ENCODE results near the gene DCST2.

Gene DCST2

DNA sequence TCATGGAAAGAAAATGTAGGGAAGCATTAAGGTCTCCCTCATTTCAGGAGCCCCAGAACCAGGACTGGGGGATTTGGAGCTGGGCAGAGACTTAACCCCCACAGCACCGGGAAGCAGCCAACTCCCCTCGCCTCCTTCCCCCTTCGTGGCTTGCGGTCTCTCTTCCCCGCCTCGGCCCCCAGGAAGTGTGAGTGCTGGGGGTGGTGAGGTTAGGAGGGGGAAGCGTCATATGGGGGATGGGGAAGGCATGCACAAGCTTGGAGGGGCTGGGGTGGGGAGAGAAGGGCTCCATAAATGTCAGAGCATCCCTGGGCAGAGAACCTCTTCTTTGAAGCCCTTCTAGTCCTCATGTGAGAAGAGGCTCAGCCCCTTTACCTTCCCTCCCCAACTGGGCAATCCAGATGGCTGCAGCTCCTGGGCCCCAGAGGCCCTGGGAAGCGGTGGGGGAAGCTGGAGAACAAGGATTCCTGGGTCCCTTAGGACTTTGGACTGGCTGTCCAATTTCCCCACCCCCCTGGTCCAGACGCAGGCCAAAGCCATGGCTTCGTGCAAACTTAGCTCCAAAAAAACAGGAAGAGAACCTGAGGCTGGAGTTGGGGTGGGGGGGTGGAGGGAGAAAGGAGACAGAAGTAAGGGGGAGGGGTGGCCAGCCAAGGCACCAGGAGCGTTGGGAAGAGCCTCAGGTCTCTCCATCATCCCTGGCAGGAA is 23.2 kb downstream of the DCST2 start:
- no peak for DNase-seq (ENCODE audit: low spot score)

DNA sequence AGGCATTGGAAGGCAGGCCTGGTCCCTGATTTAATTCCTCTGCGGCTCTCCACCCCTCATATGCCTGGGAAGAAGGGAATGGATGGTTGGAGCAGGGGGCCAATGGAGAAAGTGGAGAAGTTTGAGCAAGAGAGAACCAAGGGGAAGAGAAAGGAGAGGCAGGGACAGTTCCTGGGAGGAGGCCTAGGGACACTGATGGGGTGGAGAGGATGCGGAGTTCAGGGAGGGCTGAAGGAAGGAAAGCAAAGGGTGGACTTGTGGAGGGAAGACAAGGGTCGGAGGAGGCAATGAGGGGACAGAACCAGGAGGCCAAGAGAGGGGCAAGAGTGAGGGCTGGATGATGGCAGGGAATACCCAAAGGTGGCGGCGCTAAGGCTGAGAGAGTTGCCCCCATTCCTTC is 23.8 kb downstream of the DCST2 start:
- DNase-seq (ENCODE audit: low spot score), result no peak

DNA sequence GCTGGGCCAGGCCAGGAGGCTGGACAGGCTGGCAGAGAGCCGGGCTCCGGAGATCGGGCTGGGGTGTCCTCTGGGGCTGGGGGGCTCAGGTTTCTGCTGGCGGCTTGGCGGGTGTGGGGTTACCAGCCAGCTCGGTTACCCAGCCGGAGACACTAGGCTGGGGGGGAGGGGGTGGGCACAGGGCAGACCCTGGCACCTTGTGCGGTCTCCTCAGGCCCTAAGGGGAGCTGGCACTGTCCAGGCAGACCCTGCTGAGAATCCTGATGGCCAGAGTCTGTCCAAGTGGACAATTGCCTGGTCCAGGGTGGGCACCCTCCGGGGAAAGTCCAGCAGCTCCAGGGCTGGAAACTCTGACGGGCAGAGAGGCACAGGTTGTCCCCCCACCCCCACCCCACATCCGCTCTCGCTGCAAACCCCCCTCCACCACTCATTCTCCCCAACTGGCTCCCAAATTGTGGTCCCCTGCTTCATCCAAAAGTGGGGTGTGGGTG is 24.3 kb downstream of the DCST2 start:
- no peak for DNase-seq (ENCODE audit: low spot score)

DNA sequence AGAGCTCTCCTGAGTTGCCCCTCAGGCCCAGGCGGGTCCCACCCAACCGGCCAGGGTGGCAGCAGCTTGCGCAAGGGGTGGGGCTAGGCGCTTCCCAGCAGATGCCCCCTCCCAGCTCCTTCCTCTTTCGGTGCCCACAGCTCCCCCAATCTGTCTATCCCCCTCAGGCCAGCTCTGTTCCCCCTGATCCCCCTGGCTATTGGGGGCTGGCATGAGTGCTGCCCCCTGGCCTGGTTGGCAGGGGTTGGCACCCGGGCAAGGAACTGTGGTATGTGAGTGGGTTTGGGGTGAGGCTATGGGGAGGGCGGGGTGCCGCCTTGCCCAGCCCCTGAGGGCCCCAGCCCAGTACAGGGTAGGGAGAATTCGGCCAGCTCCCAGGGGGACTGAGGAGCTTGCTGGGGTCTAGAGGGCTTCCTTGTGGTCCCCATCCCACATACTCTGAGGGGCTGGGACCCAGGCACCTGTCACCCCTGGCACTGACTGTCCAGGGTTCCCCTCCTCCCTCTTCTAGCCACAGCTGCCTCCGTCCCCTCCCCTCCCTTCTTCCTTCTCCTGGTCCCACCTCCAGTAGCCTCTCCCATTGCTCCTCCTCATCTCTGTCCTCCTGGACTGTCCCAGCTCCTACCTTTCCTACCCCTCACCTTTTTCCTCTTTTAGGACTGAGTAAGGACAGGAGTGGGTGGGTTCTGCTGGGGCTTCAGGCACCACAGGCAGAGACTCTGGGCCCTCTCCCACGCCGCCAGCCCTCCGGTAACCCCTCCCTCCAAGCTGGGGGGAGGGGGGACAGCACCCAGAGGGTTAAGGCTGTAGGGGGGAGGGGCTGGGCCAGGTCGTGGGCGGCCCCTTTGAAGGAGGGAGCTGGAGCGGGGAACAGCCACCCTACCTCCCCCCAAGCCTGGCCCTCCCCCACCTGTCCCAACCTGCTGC is 25.3 kb downstream of the DCST2 start:
- DNase-seq (ENCODE audit: low spot score), result no peak

DNA sequence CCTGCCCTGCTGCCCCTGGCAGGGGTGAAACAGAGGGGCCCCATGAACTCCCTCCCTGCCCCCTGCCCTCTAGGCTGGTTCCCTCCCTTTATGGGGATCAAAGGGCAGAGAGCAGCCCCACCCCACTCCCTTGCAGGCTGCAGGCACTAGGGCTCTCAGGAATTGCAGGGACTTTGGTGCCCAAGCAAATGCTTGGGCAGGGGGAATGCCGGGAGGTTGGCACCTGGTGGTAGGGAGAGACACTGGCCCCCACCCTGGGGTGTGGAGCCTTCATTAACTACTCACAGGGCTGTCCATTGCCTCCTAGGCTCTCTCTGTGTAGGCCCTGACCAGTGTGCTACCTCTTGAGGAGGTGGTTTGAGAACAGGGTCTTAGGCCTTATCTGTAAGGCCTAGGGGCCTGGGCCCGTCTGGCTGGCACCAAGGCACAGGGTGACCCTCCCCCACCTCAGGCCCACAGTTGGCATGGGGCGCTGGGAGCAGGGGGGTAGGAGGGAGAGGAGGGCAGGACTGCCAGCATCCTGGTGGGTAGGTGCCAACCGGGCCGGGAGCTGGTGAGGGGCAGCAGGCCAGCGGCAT is 26.2 kb downstream of the DCST2 start:
- no peak for DNase-seq (ENCODE audit: low spot score)

DNA sequence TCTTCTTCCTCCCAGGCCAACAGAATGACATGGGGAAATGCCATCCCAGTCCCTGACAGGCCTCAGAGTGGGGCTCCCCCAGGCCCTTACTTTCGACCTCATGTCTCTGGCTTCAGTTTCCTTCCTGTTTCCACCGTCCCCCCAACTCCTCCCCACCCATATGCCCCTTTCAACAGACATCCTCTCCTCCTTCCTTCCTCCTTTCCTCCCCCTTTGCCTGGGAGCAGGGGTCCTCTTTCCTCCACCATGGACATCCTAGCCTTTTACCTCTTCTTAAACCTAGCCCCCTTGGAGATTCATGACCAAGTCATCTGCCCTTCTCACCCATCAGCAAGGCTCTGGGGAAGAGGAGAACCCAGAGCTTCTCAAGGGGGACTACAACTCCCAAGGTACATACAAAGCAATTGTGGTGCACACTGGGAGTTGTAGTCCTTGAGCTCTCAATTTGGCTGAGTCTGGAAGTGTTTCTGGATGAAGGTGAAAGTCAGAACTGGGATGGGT is 26.9 kb downstream of the DCST2 start:
- no peak for DNase-seq (ENCODE audit: low spot score)

DNA sequence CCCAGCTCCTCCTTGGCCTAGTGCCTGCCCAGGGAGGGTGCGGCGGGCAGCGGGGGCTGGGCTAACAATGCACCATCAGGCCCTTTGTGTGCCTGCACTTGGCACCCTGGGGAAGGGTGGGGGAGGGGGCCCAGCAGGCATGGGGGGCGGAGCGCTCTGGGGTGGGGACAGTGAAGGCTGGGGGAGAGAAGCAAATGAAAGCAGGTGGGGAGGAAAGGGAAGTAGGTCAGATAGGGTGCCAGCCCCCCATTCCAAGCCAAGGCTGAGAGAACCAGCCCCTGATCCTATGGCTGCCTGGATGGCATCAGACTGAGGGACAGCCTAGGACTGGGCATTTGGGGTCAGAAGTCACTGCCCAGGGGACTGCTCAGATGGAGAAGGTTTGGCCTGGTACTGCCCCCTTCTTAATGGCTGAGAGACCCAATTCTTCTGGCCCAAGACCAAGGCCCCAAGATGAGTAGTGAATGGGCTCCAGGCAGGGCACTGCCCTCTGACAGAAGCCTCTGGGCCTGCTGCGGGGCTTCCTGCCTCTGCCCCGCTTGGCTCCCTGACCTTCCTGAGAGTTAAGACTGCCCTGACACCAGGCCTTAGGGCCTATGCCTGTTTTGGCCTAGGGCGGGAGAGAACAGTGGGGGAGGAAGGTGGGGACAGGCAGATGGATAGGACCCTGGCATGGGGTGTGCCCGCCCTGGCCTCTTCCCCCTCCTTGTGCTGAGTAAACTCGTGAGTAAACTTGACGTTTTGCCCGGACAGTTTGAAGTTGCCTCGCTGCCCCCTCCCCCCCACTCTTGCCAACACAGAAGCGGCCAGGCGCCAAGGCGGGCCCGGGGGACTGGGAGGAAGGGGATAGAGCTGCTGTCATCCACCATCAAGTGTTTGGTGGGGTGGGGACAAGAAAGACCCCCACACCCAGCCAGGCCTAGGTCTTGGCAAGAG is 28.2 kb downstream of the DCST2 start:
- DNase-seq (ENCODE audit: low spot score), result no peak

DNA sequence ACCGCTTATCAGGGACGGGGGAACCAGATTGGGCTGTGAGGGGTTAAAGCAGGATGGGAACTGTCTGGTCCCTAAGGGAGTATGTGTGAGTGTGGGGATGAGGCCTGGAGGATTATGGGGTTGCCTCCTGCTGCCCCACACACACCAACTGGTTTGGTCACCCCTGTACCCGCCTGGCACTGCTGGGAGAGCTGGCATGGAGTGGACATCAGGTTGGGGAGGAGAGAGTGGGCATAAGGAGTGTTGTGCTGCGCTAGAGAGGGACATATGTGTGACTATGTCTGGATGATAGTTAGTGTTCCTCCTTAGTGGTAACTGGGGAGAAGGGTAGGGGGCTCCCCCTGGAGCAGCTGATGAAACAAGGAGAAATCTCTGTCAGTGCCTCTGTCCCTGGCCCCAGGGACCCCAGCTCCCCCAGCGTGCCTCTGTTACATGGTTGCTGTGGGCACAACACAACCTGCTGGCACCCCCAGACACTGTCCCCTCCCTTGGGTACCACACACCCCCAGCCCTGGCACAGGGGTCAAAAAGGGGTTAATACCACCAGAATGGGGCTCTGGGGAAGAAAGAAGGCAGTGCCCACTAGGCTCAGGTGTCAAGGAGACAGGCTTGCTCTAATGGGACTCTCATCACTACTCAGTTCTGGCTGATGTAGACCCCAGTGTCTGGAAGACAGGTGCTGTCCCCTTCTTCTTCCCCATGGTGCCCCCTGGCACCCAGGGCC is 29.1 kb downstream of the DCST2 start:
- DNase-seq (ENCODE audit: low spot score), result no peak

DNA sequence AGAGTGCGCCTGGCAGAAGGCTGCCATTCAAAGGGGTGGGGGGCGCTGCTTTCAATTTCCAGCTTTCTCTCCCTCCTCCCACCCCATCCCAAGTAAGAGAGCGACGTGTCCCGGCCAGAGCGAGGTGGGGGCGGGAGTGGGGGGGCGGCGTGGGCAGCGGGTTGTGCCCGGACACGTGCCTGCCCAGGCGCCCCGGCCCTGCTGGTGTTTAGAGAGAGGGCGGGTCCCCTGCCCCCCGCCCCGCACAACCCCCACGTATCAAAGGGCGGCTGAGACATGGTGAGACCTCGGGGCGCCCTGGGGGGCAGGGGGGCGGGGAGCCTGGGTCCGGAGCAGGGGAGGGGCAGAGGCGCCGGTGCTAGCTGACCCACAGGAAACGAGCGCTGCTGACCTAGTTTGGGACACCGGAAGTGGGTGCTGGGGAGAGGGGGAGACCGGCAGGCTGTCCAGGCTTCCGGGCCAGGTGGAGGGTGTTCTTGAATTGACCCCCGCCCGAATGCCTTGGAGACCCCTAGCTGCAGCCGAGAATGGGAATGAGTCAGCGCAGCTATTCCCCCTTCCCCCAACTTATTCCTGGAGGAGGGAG is 29.7 kb downstream of the DCST2 start:
- peak; percentile 56 for DNase-seq (ENCODE audit: low spot score)

DNA sequence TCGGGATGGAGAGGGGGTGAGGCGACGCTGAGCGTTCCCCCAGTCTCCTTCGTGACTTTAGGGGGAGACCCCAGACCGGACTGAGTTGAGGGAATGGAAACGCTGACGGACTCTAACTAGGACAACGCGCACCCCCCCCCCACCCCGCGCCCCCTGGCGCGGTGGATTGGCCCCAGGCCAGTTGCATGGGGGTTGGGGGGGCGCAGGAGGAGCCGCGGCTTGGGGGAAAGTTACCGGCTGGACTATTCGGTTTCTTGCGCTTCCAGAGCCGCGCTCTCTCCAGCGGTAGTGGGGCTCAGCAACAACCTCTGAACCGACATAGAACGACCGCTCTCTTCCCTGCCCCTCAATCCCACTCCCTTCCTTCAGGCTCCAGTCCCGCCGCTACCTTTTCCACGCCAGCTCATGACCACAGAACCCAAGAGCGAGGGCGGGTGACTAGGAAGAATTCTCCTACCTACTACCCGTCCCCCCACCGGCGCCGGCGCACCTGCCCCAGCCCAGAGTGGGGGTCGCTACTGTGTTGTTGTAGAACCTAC is 30.3 kb downstream of the DCST2 start:
- no peak for DNase-seq (ENCODE audit: low spot score)

DNA sequence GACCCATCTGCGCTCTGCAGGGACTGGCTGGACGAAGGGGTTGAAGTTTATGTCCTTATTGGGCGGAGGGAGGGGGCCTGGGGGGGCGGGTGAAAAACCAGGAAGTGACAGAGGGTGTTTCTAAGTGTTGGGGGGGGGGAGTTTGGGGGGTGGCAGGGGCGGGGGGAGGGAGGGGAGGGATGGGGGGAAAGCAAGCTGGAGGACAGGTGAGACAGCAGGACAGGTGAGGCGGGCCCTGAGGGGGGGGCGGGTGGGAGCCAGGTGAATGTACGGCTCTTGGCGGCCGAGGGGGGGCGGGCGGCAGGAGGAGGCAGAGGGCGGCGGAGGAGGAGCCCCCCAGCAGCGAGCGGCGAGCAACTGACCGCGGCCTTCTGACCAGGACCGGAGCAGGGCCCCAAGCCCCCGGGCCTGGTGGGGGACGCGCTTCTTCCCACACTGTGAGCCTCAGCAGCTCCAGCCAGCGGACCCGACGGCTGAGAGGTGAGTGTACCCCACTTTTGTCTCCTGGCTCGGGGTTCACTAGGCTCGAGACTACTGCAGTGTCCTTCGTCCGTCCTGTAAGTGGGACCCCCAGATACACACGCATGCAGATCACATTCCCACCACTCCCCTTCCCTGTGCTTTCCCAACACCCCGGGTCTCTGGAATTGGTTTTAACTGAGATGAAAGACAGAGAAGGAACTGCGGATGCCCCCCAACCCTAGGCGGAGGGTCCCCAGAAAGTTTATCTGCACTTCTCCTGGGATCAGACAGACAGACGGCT is 30.9 kb downstream of the DCST2 start, which contains the start of gene ZBTB7B:
Gene ZBTB7B (plus strand): TSS at position 339 of the 763 bp plus-strand sequence. CDS start 11,859 bp downstream, outside the sequence.
- DNase-seq (ENCODE audit: low spot score), result no peak

DNA sequence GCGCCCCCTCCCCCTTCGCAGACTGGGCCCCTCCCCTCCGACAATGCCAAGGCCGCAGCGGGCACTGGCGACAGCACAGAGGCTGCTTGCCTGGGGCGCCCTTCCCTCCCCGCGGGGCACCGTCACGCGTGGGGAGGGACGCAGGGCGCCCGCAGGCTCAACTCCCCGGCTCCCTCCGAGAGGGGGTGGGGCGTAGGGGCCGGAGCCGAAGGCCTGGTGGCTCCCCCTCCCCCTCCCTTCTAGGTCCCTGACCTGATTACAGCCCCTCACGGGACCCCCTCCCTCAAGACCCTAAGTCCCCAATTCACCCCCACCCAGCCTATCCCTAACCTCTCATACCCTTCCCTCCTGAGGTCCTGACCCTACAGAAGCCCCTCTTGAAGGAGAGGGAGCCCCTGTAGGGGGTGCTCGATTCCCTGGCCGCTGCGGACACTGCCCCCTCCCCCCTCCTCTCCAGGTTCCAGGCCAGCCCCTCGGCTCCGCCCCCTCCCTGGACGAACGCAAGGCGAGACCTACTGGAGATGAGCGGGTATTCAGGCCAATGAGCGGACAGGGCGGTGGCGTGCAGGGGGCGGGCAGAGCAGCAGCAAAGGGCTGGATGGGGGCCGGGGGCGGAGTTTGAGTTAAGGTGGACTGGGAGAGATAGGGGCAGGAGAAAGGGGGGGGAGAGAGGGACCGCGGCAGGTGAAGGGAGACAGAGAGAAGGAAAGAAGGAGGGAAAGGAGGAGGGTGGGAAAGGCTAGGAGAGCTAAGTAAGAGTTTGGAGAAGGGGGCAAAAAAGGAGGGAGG is 31.7 kb downstream of the DCST2 start:
- peak; percentile 98 for DNase-seq (ENCODE audit: low spot score)

DNA sequence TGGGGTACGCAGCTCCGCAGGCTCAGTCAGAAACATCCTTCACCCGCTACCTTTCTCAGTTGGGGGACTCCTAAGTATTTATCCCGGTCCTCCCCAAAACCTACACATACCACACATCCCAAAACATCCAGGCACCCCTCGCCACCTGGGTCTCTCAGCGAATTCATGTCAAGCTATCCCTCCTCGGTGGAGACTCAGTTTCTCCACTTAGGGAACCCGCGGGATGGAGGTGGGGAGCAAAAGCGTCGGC is 32.2 kb downstream of the DCST2 start:
- no peak for DNase-seq (ENCODE audit: low spot score)

DNA sequence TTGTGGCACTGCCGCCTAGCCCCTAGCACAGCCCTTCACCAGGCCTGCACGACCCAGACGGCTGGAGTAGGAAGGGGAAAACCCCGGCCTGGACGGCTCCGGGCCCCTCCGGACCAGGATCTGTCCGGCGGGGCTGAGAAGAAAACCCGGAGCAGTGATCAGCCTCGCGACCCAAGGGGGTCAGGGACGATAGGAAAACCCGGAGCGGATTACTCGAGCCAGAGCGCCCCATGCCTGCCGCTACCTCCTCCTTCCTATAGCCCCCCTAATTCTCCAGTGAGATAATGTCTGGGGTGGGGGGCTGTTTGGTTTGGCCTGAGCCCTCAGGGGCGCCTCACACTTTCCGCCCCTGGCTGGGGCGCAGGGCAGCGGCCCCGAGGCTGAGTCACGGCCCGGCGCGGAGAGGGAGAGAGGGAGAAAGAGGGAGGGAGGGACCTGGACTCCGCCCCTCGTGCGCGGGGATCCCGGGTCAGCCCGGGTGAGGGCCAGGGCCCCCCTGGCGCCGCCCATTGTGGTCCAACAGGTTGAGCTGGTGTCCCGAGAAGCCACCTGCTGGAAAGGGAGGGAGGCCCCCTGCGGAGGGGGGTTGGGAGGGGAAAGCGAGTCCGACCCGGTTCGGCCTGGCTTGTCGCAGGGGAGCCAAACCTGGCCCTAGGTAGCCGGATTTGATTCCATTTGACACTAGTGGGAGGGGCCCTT is 32.7 kb downstream of the DCST2 start:
- peak; percentile 60 for DNase-seq (ENCODE audit: low spot score)

DNA sequence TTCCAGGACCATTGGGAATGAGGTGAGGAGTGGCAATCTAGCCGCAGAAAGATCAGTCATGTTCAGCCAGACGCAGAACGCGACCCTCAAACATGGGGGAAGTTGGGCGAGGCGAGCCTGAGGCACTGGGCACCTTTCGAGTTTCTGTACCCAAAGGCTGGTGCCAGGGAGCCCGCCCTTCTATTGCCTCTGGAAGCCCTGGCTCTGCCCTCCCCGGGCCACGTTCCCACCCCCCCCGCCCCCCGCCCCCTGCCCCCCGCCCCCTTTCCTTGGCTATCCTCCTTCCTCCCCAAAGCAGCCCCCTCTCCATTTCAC is 33.2 kb downstream of the DCST2 start:
- no peak for DNase-seq (ENCODE audit: low spot score)

DNA sequence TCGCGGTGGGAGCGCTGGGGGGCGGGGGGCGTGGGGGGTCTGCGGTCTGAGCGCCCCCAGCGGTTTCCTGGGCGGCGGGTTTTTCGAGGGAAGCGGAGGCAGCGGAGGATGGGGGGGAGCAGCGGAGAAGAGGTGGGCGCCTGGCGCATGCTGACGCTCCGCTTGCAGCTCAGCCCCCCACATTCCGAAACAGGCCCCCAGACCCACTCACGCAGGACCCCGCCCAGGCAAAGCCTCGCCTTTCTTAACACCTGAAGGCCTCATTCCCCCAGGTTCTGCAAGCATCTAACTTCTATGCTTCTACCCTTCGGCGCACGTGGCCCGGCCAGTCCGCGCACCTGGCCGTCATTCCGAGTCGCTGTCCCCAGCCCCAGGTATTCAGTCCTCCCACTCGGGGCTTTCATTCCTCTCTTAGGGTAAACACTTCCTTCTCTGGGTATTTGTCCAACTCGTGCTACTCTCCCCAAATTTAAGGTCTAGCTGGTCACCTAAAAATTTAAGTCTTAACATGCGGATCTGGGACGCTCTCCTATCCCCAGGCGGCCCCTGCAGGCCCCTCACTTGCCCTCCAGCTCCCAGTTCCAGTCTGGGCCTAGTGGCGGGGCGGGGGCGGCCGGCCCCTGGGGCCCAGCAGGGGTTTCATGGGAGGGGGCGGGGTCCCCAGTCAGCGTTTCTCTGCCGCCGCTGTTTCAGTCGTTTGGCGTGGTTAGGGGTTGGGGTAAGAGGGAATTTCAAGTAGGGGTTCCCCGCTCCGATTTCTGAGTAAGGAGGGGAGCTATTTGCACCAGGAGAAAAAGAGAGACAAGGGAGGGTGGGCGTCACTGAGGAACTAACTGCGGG is 33.8 kb downstream of the DCST2 start:
- DNase-seq (ENCODE audit: low spot score), result no peak

DNA sequence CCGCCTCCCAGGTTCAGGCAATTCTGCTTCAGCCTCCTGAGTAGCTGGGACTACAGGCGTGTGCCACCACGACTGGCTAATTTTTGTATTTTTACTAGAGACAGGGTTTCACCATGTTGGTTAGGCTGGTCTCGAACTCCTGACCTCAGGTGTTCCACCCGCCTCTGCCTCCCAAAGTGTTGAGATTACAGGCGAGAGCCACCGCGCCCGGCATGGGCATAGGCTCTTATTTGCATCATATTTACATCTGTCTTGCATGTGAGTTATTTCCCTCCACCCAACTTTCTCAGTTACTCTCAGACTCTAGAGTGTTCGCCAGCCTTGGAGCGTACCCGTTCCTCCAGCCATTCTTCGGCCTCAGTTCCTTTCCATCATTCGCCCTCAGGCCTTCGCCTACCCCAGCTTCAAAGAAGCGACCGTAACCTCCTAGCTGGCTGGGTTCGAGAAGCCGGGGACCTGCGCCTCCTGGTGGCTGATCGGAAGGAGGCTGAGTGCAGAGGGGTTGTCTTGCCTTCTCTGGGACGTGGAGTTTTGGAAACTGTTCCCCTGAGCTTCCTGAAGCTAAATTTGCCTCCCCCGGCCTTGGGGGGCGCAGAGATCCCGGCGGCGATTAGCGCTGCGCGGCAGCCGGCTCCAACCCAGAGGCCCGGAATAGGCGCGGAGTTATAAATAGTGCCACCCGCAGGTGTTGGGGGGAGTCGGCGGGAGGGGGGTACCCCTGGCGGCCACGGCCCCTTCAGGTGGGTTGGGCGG is 34.6 kb downstream of the DCST2 start:
- DNase-seq (ENCODE audit: low spot score), result no peak

Data from kidney capillary endothelial cell (primary cell).